Measurements from ENCODE around the gene PDCD6IP. TPM values are rescaled to one million over a fixed set of nuclear protein-coding genes. Genes with fewer than 3 reads are reported as not detected.

Gene PDCD6IP
- total RNA-seq, 1 experiment from 2014 or later, result 205 TPM

DNA sequence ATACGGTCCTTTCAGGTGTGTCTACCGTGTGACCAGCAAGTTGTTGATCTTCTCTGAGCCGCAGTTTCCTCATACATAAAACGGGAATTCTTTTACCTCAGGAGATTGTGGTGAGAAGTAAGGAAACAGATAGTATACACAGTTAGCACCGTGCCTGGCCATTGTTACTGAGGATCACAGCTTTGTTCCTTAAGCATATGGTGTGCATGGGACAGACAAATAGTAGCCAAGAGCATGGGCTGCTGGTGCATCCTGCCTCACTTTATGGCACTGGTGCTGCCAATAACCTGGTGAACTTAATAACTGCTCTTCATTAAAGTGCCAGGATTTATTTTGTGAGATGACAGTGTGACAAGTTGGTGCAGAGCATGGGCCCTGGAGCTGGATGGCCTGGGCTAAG is 86.3 kb downstream of the PDCD6IP start:
- Histone ChIP-seq H3K27ac (ENCODE audit: low read length) (no peak overlapping the region), H3K9me3 (ENCODE audit: control insufficient read depth, insufficient read depth, low read depth, low read length) (no peaks in the 10 kb centered on the region), H3K4me1 (ENCODE audit: control insufficient read depth, insufficient read depth, low read length) (peaks cover 5% of the 10 kb centered on the region), H3K36me3 (ENCODE audit: control insufficient read depth, insufficient read depth, low read length) (no peaks in the 10 kb centered on the region), H3K27me3 (ENCODE audit: control insufficient read depth, insufficient read depth, low read length) (no peaks in the 10 kb centered on the region), H3K4me3 (ENCODE audit: low read depth in 2 of 2, low read length in 2 of 2) (no peak overlapping the region)
- ChIA-PET CTCF (interaction anchor here (0.7 kb wide), 1 partner anchor 96 kb away, joined by 3 read pairs; no protein-coding TSS in a partner anchor), POLR2A (no interaction called here)
- TF ChIP-seq POLR2AphosphoS5 (IDR thresholded peaks at IDR 0.05; ENCODE audit: low read depth, low read length) (no peak), SIN3A (IDR thresholded peaks at IDR 0.05; ENCODE audit: borderline replicate concordance, insufficient read depth, low read depth, low read length) (no peak)
- TF ChIP-seq, protein P1, sequence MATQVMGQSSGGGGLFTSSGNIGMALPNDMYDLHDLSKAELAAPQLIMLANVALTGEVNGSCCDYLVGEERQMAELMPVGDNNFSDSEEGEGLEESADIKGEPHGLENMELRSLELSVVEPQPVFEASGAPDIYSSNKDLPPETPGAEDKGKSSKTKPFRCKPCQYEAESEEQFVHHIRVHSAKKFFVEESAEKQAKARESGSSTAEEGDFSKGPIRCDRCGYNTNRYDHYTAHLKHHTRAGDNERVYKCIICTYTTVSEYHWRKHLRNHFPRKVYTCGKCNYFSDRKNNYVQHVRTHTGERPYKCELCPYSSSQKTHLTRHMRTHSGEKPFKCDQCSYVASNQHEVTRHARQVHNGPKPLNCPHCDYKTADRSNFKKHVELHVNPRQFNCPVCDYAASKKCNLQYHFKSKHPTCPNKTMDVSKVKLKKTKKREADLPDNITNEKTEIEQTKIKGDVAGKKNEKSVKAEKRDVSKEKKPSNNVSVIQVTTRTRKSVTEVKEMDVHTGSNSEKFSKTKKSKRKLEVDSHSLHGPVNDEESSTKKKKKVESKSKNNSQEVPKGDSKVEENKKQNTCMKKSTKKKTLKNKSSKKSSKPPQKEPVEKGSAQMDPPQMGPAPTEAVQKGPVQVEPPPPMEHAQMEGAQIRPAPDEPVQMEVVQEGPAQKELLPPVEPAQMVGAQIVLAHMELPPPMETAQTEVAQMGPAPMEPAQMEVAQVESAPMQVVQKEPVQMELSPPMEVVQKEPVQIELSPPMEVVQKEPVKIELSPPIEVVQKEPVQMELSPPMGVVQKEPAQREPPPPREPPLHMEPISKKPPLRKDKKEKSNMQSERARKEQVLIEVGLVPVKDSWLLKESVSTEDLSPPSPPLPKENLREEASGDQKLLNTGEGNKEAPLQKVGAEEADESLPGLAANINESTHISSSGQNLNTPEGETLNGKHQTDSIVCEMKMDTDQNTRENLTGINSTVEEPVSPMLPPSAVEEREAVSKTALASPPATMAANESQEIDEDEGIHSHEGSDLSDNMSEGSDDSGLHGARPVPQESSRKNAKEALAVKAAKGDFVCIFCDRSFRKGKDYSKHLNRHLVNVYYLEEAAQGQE (IDR thresholded peaks at IDR 0.05; ENCODE audit: insufficient read depth in 1 of 2, low read depth in 2 of 2, low read length in 1 of 2), result no peak
- no TSS peak for BruUV-seq (replicated peaks)
- no peak for DNase-seq (ENCODE audit: low read depth, low spot score)
- 0 out of 2 replicates have a peak, but pooled peaks have one; percentile 20 for ATAC-seq
- intact Hi-C loops (cut with micrococcal nuclease; ENCODE audit: unreplicated experiment), result loop anchor here (2.0 kb wide), 1 partner anchor 798 kb away; no protein-coding TSS in a partner anchor
- in situ Hi-C loops (cut with HindIII; ENCODE audit: low pct_unique_long_range_greater_than_20kb, low sequenced_read_pairs), result no loop called here

DNA sequence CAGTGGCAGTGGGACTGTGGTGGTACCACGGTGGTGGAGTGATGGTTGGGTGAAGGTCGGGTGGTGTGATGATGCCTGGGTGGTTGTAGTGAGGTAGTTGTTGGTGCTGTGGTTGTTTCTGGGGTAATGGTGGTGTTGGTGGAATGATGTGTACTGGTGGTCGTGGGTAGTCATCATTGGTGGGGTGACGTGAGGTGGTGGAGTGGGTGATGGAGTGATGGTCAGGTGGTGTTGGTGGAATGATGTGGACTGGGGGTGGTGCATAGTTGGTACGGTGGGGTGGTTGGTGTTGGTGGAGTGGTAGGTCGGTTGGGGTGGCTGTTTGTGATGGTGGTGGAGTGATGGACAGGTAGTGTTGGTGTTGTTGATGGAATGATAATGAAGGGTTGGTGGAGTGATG is 87.1 kb downstream of the PDCD6IP start:
- Histone ChIP-seq H3K4me3 (ENCODE audit: low read depth in 2 of 2, low read length in 2 of 2) (no peak overlapping the region), H3K36me3 (ENCODE audit: control insufficient read depth, insufficient read depth, low read length) (no peaks in the 10 kb centered on the region), H3K4me1 (ENCODE audit: control insufficient read depth, insufficient read depth, low read length) (peaks cover 5% of the 10 kb centered on the region), H3K9me3 (ENCODE audit: control insufficient read depth, insufficient read depth, low read depth, low read length) (no peaks in the 10 kb centered on the region), H3K27ac (ENCODE audit: low read length) (no peak overlapping the region), H3K27me3 (ENCODE audit: control insufficient read depth, insufficient read depth, low read length) (no peaks in the 10 kb centered on the region)
- BruUV-seq (replicated peaks), result no TSS peak
- in situ Hi-C loops (cut with HindIII; ENCODE audit: low pct_unique_long_range_greater_than_20kb, low sequenced_read_pairs), result no loop called here
- ATAC-seq (no peak), DNase-seq (ENCODE audit: low read depth, low spot score) (no peak)
- intact Hi-C loops (cut with micrococcal nuclease; ENCODE audit: unreplicated experiment), result loop anchor here (2.0 kb wide), 1 partner anchor 797 kb away; no protein-coding TSS in a partner anchor
- ChIA-PET CTCF (interaction anchor here (0.7 kb wide), 1 partner anchor 95 kb away, joined by 3 read pairs; no protein-coding TSS in a partner anchor), POLR2A (no interaction called here)
- no peak for TF ChIP-seq TCF7L2 (IDR thresholded peaks at IDR 0.05; ENCODE audit: low read depth, low read length)
- no peak for TF ChIP-seq POLR2AphosphoS5 (IDR thresholded peaks at IDR 0.05; ENCODE audit: low read depth, low read length)
- TF ChIP-seq, protein P1 (IDR thresholded peaks at IDR 0.05; ENCODE audit: insufficient read depth in 1 of 2, low read depth in 2 of 2, low read length in 1 of 2), result no peak
- TF ChIP-seq CTCF (IDR thresholded peaks at IDR 0.05), result no peak
- no peak for TF ChIP-seq SIN3A (IDR thresholded peaks at IDR 0.05; ENCODE audit: borderline replicate concordance, insufficient read depth, low read depth, low read length)
